Endothelial cell of hepatic sinusoid (primary cell): ENCODE measurements around the gene EXO1.
"Not testable (repeated sequence)": the region's sequence is repeated elsewhere in the genome, so short reads cannot be mapped to it uniquely, and the experiment has no call there.

ENCODE experiments used
- in situ Hi-C: cut with HindIII; loops from 2 replicates; pipeline ENCODE4 v1.10.0; 2017; ENCODE audit warnings: low sequenced_read_pairs

EXO1 gene

DNA sequence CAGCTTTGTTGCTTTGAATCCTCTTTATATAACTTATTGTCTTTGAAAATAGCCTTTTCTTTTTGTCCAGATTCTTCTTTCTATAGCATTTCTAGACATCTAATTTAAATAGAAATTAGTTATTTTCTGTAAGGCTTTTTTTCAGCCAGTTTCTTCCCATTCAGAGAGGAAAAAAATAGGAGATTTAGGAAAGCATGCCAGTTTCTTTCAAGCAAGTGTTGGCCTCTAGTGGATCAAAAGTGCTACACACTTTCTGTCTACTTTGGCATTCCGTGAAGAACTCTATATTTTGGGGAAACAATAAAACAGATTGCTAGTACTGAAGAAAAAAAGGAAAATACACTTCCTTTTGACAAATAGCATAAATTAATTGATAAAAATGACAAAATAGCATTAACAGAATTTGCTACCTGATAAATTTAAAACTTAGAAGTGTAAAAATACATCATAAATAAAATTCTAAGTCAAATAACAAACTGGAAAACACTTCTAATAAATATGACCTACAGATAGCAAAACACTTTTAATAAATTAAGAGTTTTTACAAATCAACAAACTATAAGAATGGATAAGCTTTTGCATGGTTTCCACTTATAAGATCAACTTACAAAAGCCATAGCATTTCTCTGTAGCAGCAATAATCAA is 13.1 kb upstream of the EXO1 start:
- in situ Hi-C loops, result no loop called here

DNA sequence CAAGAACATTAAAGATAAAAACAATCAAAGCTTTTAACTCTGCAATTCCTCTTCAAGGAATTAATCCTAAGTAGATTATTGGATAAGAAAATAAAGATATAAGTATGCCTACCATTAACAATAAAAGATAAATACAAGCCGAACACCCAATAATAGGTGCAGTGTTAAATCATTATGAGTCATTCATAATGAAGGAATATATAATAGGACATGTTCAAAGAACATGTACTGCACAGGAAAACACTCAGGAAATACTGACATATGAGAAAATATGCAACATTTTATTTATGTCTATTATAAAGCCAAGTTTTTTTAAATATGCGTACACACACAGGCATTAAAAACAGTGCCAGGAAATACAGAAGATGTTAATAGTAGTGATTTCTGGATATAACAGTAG is 11.1 kb upstream of the EXO1 start:
- in situ Hi-C loops, result no loop called here

DNA sequence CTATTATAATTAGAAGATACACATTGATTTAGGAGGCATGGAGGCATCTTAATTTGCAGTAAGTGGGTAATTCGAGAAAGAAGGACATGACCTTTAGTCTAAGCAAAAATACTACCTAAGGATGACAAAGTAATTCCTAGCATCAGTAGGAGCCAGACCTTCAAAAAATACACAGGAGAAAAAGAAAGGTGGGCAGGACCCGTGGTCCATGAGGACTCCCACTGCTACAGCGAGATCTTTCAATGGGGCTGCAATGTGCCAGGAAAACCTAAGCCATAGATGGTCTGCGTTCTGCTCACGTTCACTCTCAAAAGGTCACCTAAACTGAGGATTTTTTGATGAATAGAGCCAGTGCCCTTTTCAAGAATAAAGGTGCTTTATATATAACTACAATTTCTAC is 10.6 kb upstream of the EXO1 start:
- in situ Hi-C loops, result no loop called here

DNA sequence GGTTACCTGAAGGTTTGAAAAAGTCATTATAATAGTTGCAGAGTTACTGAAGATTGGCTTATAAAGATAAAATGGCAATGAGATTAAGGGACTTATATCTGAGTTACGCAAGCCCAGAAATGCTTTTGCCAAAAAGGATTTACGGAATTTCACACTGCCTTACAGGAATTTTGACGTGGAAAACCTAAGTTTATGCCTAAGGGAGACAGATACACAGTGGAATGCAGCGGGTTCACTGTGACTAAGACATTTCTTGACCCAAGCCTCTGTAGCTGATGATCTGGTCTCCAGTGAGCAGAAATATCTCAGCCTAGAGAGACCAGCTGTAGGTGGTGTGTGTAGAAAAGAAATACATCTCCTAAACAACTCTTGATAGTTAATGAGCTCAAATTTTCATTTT is 10.1 kb upstream of the EXO1 start:
- in situ Hi-C loops, result no loop called here

DNA sequence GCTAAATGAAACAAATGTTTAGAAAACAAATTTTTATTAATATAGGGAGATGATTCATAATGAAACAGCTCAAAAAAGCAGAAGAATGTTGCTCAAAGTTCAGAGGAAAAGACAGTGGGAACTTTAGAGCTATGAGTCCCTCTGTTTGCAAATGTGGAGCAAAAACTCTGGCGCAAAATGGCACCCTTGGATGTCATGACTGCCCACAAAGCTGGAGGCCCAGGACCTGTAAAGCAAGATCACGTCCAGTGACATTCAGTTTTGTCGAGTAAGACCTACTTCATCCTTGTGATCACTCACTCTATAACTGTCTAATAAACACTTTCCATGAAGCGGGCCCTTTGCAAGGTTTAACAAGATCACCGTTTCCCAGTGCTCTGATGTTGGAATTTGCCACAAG is 9.1 kb upstream of the EXO1 start:
- in situ Hi-C loops, result no loop called here

DNA sequence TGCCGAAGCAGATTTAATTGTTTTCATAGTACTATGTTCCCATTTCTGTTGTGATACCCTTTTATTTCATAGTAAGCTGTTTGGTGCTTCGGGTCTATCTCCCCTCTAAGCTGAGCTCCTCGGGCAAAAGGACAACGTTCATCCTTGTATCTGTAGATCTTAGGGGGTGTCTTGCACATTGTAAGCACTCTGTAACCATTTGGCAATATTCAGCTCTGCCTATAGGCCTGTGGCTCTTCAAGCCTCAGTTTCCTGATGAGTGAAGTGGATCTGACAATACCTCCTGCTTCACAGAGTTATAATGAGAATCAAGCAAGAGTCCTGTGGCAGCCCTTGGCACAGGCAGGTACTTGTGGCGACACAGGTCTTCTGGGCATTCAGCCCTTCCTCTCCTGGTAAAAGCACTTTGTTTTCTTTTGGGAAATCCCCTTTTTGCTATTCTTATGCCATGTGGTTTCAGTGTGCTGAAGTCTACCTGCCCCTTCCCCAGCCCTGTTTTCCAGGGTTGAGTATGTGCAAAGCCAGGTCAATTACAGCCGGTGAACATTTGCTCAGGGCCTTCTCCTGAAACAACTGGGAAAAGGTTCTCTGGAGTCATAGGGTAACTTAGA is 8.5 kb upstream of the EXO1 start:
- in situ Hi-C loops, result no loop called here

DNA sequence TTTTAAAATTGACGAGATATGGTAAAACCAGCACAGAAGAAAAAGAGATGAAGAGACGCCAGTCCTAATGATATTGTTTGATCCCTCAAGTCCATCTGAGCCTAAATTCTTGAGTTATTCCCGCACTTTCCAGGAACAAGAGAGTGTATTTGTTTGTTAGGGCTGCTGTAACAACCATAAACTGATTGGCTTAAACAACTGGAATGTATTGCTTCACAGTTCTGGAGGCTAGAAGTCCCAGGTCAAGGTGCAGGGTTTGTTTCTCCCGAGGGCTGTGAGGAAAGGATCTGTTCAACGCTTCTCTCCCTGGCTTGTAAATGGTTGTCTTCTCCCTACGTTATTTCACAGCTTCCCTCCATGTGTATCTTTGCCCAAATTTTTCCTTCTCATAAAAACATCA is 7.8 kb upstream of the EXO1 start:
- in situ Hi-C loops, result no loop called here

DNA sequence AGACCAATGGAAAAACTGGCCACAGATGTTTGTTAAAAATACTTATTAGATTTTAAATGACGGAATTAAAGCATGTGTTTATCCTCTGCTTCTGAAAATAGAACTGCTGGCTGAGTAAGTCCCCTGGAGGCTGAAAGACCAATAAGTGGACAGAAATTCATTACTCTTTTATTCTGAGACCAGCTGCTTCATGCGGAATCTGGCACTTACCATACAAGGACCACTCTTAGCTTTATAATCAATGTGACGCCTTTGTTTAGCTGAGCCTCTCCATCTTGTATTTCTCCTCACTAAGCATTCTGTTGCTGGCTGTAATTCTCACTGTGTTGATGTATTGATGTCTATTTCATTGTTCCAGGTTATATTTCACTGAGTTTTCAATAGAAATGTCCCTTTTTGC is 6.3 kb upstream of the EXO1 start:
- in situ Hi-C loops, result no loop called here

DNA sequence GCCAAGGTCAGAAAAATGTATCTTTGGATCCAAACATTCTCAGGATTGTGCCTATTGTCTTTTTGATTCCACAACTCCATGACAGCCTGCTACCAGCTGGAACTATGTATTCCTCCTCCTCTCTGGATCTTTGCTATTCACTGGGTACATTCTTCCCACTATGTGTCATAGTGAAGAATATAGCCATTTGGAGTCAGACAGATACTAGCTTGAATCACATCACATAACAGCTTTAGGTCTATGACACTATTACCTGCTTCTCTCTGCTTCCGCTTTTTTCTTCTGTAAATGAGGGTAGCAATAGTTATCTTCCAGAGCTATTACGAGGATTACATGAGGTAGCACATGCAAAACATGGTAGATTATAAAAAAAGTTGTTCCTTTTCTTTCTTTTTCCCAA is 5.4 kb upstream of the EXO1 start:
- in situ Hi-C loops, result no loop called here

DNA sequence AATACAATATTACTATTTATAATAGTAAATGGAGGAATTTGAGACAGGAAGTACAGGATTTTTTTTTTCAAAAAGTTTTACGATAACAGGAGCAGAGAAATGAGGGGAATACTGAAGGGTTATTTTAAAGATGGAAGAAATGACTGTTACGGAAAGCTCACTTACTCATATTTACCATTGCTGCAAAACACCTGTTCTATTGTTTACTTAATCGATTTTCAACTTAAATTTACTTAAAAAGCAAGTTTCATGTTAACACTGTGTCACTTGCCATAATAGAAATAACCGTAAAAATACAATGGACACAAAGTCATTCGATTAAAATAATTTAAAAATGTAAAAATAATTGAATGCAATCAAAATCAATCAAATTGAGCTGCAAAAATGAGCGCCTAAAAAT is 3.4 kb upstream of the EXO1 start:
- in situ Hi-C loops, result no loop called here

DNA sequence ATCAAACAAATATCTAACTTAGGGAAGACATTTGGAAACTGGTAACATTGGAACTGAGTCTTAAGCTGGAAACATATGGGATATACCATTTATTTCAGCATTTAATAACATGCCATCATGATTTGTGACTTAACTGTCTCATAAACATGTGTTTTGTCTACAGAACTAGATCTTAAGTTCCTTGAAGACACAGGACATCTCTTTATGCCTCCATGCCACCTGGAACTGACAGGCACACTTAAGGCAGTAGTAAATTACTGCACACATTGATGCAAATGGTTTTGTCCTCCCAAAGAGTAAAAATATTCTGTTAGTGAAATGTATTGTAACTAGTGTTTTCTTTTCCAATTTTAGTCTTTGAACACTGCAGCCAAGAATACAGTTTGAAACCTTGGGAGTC is 1.6 kb upstream of the EXO1 start:
- in situ Hi-C loops, result no loop called here

DNA sequence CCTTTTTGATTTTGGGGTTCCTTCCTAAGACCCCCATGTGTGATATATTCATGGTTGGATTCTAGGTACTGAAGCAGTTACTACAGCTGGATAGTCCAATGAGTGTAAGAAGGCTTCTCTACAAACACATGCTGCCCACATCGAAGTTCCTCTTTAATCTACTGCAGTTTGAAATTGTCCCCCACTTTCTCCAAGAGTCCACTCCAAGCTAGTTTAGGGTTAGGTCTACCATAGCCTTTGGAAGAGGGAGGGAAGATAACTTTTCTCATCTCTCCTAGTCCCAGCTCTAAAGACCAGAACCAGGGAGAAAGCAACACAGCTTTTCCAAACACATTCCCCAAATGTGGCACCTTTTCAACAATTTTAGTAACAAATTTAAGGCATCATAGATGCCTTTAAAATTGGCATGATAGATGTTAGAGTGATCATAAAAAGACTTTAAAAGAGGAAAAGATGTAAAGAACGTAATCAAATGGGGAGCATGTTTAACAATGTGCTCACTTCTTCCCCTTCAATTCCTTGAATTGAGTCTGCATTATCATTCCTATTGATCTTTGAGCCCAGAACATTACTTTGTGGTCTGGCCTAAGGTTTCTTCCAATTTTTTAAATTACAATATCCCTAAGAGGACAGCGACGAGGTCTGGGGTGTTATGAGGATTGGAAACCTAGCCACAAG is 1.0 kb upstream of the EXO1 start:
- in situ Hi-C loops, result no loop called here

DNA sequence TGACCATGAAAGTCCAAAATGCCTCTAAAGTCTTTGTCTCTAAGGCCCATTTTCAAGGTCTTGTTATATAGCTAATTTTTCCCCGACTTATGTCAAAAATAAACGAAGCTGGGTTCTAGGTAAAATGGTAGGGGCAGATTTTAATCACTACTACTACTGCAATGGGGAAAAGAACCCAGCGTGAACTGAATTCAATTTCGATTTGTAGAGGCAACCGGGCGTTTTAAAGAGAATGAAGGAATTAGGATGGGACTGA is 536 bp upstream of the EXO1 start:
- in situ Hi-C loops, result no loop called here

DNA sequence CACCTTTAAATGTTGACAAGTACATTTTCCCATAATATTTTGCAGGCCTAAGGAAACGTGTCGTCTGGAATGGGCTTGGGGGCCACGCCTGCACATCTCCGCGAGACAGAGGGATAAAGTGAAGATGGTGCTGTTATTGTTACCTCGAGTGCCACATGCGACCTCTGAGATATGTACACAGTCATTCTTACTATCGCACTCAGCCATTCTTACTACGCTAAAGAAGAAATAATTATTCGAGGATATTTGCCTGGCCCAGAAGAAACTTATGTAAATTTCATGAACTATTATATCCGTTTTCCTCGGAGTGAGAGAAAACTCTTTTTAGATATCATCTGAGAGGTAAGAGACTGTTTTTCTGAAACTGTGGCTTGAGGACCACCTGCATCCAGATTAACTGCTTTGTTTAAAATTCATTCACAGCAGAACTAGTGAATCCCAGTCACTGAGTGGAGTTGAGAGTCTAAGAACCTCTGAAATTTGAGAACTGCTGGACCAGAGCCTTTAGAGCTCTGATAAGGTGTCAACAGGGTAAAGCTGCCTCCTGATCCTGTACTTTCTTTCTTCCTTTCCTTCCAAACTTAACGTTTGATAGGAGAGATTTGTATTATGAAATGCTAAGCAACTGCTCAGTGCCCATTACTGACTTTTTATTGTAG is 811 bp downstream of the EXO1 start:
- in situ Hi-C loops, result no loop called here

DNA sequence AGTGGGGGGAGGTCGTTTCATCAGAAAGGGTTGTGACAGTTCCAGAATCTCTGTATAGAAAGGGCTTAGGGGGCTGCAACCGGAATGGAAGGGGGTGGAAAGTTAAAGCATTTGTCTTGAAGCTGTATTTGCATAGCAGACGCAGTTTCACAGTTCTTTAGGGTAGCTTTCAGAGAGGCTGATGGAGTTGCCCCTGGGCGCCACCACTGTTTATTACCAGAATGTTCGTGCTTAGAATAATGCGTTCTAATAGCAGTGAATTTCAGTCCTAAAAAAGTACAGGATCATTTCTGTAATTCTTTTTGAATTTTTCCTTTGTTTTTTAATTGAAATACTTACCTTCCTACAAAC is 1.3 kb downstream of the EXO1 start:
- in situ Hi-C loops, result no loop called here

DNA sequence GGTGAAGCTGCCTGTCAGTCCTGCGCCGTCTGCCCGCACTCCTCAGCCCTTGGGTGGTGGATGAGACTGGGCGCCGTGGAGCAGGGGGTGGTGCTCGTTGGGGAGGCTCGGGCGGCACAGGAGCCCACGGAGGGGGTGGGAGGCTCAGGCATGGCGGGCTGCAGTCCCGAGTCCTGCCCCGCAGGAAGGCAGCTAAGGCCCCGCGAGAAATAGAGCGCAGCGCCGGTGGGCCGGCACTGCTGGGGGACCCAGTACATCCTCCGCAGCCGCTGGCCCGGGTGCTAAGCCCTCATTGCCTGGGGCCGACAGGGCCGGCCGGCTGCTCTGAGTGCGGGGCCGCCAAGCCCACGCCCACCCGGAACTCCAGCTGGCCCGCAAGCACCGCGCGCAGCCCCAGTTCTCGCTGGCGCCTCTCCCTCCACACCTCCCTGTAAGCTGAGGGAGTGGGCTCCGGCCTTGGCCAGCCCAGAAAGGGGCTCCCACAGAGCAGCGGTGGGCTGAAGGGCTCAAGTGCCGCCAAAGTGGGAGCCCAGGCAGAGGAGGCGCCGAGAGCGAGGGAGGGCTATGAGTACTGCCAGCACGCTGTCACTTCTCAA is 7.6 kb downstream of the EXO1 start:
- in situ Hi-C loops, result not testable (repeated sequence)

DNA sequence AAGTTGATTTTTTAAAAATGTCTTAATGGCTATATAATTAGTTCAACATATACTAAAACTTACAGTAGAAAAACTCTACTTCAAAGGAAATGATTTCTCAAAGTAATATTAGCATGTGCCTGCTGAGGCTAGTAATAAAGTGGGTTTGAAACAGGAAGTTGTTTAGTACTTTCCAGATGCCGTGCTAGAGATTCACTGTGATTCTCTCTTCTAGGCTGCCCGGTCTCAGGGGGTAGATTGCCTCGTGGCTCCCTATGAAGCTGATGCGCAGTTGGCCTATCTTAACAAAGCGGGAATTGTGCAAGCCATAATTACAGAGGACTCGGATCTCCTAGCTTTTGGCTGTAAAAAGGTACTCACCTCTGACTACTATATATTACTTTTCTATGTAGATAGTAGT is 9.1 kb downstream of the EXO1 start:
- in situ Hi-C loops, result no loop called here

DNA sequence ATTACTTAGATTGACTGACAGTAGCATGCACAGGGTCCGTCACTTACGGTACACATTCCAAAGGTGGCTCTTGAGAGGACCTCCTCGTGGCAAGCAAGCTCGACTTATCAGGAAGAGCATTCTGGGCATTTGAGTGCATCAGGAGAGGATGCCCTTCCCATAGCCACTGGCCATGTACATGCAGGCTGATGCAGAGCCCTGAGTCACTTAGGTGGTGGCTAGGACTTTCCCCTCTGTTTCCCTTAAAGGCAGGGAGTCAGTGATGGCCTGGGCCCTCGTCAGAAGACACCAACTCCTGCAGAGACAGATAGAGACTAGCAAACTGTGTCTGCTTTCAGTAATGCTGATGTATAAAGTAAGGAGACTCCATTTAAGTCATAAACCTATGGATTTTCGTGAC is 12.9 kb downstream of the EXO1 start:
- in situ Hi-C loops, result no loop called here

DNA sequence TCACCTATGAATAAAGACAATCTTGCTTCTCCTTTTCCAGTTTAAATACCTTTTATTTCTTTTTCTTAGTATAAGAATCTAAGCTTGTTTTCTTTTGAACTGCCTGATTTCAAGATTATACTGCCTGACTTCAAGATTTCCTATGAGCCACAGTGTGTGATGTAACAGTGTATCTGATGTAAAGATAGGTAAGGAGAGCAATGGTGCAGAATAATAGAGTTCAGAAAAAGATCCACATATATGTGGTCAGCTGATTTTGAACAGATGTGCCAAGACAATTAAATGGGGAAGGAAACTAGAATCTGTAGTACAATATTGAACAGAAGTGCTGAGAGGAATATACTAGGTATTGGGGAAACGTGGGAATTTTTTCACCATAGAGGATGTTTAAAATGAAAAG is 21.0 kb downstream of the EXO1 start:
- in situ Hi-C loops, result no loop called here

DNA sequence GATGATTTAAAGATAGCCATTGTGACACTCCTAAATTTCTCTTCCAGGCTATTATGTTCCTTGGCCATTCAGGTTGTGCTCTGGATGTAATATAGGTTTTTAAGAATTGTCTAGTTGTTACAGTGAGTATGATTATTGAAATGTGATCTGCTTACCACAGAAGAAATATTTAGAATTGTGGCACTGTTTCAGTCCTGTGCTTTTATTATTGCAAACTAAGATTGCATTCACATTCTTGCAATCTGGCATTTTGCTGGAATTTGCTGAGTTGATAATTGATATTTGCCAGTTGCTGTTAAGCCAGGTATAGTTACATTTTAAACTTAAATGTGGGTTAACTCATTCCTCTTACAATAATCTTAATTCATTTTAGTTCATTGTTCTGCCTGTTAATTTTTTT is 22.3 kb downstream of the EXO1 start:
- in situ Hi-C loops, result no loop called here

DNA sequence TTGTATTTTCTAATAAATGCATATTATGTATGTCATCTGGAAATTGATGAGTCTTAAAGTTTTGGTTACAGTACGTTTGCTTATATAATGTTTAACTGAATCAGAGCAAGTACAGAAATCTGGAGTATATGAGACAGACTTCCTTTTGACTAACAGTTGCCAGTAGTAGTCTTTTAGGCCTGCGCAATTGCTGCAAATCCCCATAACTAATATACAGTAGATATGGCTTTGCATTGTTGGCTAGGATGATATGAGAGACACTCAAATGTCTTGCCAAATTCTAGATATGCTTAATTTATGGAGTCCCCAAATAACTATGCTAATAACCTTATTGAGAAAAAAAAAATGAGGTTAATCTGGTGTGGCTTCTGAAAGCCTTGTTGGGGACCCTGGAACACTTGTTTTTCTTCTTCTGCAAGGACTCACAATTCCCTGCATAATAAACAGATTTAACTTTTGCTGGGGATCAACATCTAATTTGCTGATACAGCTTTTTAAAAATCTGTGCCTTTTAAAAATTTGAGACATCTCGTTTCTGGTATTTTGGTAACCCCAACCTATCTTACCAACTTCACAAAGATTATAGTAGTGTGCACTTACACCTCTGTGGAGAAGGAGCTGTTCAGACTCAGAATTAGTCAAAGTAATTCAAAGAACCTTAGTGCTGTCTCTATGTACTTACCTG is 22.9 kb downstream of the EXO1 start:
- in situ Hi-C loops, result no loop called here
